Measurements from ENCODE around the gene FUT2.
A peak's percentile ranks its signal among the peaks of the same experiment; 100 is the strongest.

FUT2 gene

GRCh38 chr19:48726556-48726955 lies 30.8 kb downstream of the FUT2 start:
- DNase-seq (ENCODE audit: low read depth in 2 of 2): no peak

- DNase-seq (ENCODE audit: low read depth in 2 of 2): no peak
Measured at GRCh38 chr19:48728911-48729664, 33.3 kb downstream of the FUT2 start.

- DNase-seq (ENCODE audit: low read depth in 2 of 2): no peak
Measured at GRCh38 chr19:48731452-48731851, 35.7 kb downstream of the FUT2 start.

- no peak for DNase-seq (ENCODE audit: low read depth in 2 of 2)
Measured at GRCh38 chr19:48734625-48735024, 38.9 kb downstream of the FUT2 start.

GRCh38 chr19:48735031-48735615 lies 39.4 kb downstream of the FUT2 start:
- no peak for DNase-seq (ENCODE audit: low read depth in 2 of 2)

GRCh38 chr19:48737360-48737998 lies 41.7 kb downstream of the FUT2 start:
- no peak for DNase-seq (ENCODE audit: low read depth in 2 of 2)

- DNase-seq (ENCODE audit: low read depth in 2 of 2): peak; percentile 93 to 97
Measured at GRCh38 chr19:48738557-48739403, 43.0 kb downstream of the FUT2 start.

GRCh38 chr19:48739404-48740163 lies 43.8 kb downstream of the FUT2 start:
- DNase-seq (ENCODE audit: low read depth in 2 of 2): no peak

GRCh38 chr19:48740164-48740972 lies 44.6 kb downstream of the FUT2 start, which contains the start of gene RASIP1:
Gene RASIP1 (minus strand): TSS chr19:48740610. CDS start chr19:48740282, 328 bp downstream.
- no peak for DNase-seq (ENCODE audit: low read depth in 2 of 2)

GRCh38 chr19:48741129-48741999 lies 45.6 kb downstream of the FUT2 start:
- peak in 1 of 2 donors; percentile 43 for DNase-seq (ENCODE audit: low read depth in 2 of 2)

GRCh38 chr19:48742096-48742495 lies 46.3 kb downstream of the FUT2 start:
- DNase-seq (ENCODE audit: low read depth in 2 of 2): no peak

GRCh38 chr19:48745208-48745995 lies 49.6 kb downstream of the FUT2 start:
- peak in 1 of 2 donors; percentile 28 for DNase-seq (ENCODE audit: low read depth in 2 of 2)

GRCh38 chr19:48746110-48746509 lies 50.3 kb downstream of the FUT2 start:
- DNase-seq (ENCODE audit: low read depth in 2 of 2): no peak

- peak in 1 of 2 donors; percentile 50 for DNase-seq (ENCODE audit: low read depth in 2 of 2)
Measured at GRCh38 chr19:48746738-48747575, 51.2 kb downstream of the FUT2 start, which contains the start of gene IZUMO1. Gene IZUMO1 (minus strand): TSS chr19:48746909. CDS start chr19:48745859, 1,050 bp downstream.

GRCh38 chr19:48749571-48750198 lies 53.9 kb downstream of the FUT2 start:
- no peak for DNase-seq (ENCODE audit: low read depth in 2 of 2)

- DNase-seq (ENCODE audit: low read depth in 2 of 2): no peak
Measured at GRCh38 chr19:48750351-48750750, 54.6 kb downstream of the FUT2 start.

Data from stimulated activated CD8-positive, alpha-beta memory T cell treated with anti-CD3 and anti-CD28 coated beads, Interleukin-2, amount 100 ng/mL, for 48 hours (primary cell).